GM21786 (cell line): ENCODE results near the gene RANGAP1.
"Not testable (repeated sequence)": the region's sequence is repeated elsewhere in the genome, so short reads cannot be mapped to it uniquely, and the experiment has no call there.

ENCODE experiments used
- ATAC-seq: cut with Tn5 transposase; IDR thresholded peaks from one replicate; pipeline ENCODE4 v1.9.1; 2021; ENCODE audit not compliant: unreplicated experiment

RANGAP1 gene

GRCh38 chr22:41301085-41302020, 15.4 kb upstream of the RANGAP1 start, which contains the start of gene ZC3H7B:
TSS of gene ZC3H7B (plus strand) at chr22:41301525. CDS start at chr22:41320661, 19,136 bp downstream.
- ATAC-seq = no peak

GRCh38 chr22:41300661-41301060, 14.7 kb upstream of the RANGAP1 start:
- no peak for ATAC-seq

GRCh38 chr22:41296826-41297667, 11.1 kb upstream of the RANGAP1 start:
- no peak for ATAC-seq

- not testable (repeated sequence) for ATAC-seq
Observed at GRCh38 chr22:41294816-41295215, 8.8 kb upstream of the RANGAP1 start.

GRCh38 chr22:41290262-41291221, 4.6 kb upstream of the RANGAP1 start:
- no peak for ATAC-seq

- ATAC-seq = no peak
Observed at GRCh38 chr22:41289671-41290070, 3.7 kb upstream of the RANGAP1 start.

GRCh38 chr22:41288245-41288946, 2.4 kb upstream of the RANGAP1 start:
- no peak for ATAC-seq

- no peak for ATAC-seq
Observed at GRCh38 chr22:41286639-41287091, 678 bp upstream of the RANGAP1 start.

DNA sequence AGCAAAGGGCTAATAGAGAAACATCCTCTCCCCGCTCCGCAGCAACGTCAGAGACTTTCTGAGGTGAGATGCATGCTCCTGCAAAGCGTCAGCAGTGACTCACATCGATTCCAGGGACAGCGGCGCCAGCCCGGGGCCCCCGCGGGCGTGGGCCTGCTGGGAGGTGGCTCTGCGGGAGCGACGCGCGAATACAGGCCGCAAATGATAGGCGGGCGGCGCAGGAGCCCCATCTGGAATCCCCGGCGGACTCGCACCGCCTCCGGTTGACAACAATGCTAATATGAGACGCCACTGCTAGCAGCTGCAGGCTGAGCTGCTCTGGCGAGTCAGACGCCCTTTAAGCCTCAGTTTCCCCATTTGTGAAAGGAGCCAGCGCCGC, 557 bp downstream of the RANGAP1 start:
- ATAC-seq = no peak

DNA sequence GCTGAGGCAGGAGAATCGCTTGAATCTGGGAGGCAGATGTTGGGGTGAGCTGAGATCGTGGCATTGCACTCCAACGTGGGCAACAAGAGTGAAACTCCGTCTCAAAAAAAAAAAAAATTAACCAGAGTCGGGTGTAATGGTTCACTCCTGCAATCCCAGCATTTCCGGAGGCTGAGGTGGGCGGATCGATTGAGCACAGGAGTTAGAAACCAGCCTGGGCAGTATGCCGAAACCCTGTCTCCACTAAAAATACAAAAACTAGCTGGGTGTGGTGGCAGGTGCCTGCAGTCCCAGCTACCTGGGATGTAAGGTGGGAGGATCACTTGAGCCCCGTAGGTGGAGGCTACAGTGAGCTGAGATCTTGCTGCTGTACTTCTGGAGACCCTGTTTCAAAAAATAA, 1.5 kb downstream of the RANGAP1 start:
- ATAC-seq = no peak

- no peak for ATAC-seq
Observed at GRCh38 chr22:41280854-41281253, 5.1 kb downstream of the RANGAP1 start.

DNA sequence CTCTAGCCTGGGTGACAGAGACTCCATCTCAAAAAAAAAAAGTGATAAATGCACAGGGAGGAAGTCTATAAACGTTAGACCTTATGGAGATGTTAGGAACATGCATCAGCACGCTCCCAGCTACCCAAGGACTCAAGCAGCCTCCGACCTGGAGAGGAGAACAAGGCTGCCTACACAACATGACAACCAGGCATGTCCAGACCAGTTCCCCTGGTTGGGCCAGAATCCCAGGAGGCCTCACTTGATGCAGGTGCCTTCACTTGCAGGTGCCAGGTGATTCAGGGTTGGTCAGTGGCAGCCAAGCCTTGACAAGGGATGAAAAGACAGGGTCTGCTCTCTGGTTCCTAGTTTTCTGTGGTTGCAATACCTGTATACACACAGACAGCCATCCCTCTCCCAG, 5.9 kb downstream of the RANGAP1 start:
- no peak for ATAC-seq

DNA sequence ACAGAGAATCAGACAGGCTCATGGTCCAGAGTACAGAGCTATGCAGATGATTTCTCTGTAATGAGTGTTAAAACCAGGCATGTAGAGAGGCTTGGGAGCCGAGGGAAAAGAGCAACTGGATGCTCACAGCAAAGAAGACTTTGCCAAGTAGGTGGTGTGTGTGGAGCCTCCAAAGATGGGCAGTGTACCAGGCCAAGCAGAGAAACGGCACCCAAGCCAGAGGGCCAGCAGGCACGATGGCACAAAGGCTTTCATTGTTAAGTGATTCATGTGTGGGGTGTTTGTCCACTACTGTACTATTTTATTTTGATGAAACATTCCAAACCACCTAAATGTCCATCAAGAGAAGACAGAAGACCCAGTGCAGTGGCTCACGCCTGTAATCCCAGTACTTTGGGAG, 11.1 kb downstream of the RANGAP1 start:
- ATAC-seq = no peak

DNA sequence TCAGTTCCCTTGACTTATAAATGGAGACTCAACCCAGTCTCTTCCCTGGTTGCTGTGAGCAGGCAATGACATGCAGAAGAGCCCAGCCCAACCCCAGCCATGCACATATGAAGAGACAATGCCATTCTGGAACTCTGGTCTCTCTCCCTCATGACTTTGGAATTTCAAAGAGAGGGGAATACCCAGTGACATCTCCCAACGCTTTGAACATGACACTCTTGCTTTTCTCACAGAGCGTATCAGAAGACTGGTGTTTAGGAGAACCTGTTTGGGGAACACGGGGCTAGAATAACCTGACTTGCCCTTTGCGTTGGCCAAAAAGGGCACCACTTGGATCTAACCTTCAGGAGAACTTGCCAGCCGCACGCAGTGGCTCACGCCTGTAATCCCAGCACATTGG, 12.9 kb downstream of the RANGAP1 start:
- no peak for ATAC-seq

- no peak for ATAC-seq
Observed at GRCh38 chr22:41271787-41272186, 14.2 kb downstream of the RANGAP1 start.

- no peak for ATAC-seq
Observed at GRCh38 chr22:41267958-41268357, 18.0 kb downstream of the RANGAP1 start.

DNA sequence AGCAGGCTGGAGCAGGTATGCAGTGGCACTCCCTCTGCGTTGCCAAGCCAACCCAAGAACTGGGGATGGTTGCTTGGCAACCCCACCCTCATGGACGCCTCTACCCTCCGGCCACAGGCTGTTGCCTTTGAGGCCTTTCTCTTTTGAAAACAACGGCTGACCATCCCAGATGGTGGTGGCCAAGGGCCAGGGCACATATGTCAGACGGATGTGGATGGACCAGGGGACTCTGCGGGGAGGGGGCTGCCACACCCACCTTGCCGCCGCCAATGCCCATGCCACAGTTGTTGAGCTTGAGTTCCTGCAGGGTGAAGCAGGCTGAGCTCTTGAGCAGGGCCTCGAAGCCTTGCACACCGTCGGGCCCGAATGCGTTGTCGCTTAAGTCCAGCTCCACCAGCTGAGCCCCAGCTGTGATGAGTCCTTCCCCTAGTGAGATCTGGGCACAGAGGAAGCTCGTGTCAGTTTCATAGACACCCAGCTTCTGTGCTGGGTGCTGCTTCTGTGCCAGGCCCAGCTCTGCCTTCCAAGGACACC, 21.5 kb downstream of the RANGAP1 start:
- ATAC-seq = no peak

GRCh38 chr22:41263704-41264103, 22.3 kb downstream of the RANGAP1 start:
- no peak for ATAC-seq

DNA sequence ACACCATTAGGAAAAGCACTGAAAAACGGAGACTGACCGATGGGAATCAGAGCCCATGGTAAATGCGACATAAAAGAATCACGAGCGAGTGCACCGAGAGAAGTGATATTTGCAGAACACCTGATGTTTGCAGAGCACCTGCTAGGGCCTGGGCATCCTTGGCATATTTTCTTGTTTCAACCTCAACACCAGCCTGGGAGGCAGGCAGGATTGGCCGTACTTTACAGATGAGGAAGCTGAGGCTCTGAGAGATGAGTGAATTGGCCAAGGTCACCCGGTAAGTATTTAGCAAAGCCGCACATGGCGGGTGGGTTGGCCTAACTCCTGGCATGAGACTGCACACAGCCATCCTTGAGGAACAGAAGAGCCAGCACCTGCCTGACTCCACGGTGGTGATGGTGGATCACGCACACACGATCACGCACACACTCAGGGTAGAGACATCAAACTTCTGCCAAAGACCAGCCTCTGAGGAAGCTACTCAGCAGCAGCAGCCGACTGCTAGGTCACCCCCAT, 23.7 kb downstream of the RANGAP1 start:
- no peak for ATAC-seq
